ENCODE data around the gene PLA2G5. TPM values are rescaled to one million over a fixed set of nuclear protein-coding genes. Genes with fewer than 3 reads are reported as not detected.
A peak's percentile ranks its signal among the peaks of the same experiment; 100 is the strongest.

The PLA2G5 gene
- total RNA-seq, 1 donor from 2014 or later, result 5.8 TPM

DNA sequence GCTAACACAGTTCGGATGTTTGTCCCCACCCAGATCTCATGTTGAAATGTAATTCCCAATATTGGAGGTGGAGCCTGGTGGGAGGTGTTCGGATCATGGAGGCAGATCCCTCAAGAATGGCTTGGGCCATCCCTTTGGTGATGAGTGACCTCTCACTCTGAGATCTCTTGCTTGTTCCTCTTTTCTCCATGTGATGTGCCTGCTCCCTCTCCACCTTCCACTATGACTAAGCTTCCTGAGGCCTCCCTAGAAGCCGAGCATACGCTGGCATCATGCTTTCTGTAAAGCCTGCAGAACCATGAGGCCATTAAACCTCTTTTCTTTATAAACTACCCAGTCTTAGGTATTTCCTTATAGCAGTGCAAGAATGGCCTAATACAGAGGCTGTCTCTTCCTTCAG lies 8.1 kb upstream of the PLA2G5 start:
- DNase-seq (ENCODE audit: low spot score) (no peak), ATAC-seq (no peak)

DNA sequence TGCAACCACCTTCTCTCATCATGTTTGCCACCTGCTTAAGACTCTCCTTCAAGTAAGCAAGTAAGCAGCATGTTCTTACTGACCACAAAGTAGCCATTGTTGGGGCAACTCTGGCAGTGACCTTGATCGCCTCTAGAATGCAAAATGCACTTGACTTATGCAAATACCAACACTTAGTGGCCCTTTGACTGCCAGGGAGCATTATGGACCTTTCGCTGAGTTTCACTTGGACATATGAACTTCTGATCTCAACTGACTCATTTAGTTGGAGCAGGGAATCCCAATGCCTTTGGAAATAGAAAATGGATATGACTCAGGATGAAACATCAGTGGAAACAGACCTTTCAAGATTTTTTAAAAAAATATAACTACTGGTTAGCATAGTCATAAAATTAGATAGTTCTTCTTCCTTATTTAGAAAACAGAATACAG lies 6.1 kb upstream of the PLA2G5 start:
- DNase-seq (ENCODE audit: low spot score), result no peak
- ATAC-seq, result no peak

DNA sequence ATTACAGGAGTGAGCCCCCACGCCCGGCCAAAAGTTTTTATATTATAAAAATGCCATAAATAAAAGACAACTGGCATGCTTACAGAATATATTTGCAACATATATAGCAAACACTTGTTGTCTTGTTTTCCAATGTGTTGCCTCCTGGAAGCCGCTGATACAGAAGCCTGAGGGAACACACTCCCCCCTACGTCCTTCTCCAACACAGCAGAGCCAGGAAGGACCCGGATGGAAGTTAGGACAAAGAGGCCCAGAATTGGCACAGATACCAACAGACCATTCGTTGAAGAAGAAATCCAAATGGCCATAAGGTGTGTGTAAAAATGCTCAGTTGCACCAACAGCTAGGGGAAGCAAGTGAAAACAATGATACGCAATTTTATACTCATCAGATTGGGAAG lies 1.3 kb upstream of the PLA2G5 start:
- ATAC-seq (no peak), DNase-seq (ENCODE audit: low spot score) (no peak)

DNA sequence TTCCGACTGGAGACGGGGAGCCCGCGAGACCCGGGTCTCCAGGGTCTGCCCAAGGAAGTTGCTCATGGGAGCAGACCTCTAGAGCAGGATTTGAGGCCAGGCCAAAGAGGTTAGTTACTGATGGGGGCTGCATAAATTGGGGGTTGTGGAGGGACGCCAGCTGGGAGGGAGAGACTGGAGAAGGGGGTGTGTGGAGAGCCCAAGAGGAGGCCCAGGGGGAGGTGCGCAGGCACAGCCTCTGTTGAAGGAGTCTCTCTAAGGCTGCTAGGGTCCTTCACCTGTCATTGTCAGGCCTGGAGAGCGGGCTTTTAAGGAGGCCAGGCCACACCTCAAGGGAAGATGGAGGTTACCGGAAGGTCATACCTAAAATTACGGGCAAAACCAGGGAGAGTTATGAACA lies 363 bp downstream of the PLA2G5 start:
- DNase-seq (ENCODE audit: low spot score), result no peak

GRCh38 chr1:20071416-20071815 lies 1.4 kb downstream of the PLA2G5 start:
- ATAC-seq, result no peak

More for the DNA sequence above, 363 bp downstream of the PLA2G5 start:
- ATAC-seq, result no peak

GRCh38 chr1:20072771-20073170 lies 2.8 kb downstream of the PLA2G5 start:
- DNase-seq (ENCODE audit: low spot score) (no peak), ATAC-seq (no peak)

More at GRCh38 chr1:20071416-20071815, 1.4 kb downstream of the PLA2G5 start:
- no peak for DNase-seq (ENCODE audit: low spot score)

DNA sequence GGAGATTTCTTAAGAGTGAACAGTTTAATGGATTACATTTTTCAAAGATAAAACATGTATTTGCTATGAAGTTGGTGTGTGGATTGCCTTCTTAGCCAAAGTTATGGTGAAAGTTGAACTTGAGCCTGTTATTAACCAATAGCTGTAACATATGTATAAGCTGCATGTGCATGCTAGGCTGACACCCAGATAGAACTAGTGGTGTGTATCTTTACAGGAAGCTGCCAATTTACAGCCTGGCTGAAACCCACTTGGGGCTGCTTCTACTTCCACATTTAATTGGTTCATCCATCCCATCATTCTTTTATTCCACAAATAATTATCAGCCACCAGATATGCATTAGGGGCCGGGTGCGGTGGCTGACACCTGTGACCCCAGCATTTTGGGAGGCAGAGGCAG lies 3.3 kb downstream of the PLA2G5 start:
- DNase-seq (ENCODE audit: low spot score), result no peak

GRCh38 chr1:20074055-20074724 lies 4.2 kb downstream of the PLA2G5 start:
- DNase-seq (ENCODE audit: low spot score) (no peak), ATAC-seq (no peak)

More for the DNA sequence above, 3.3 kb downstream of the PLA2G5 start:
- ATAC-seq, result no peak

- no peak for ATAC-seq
- DNase-seq (ENCODE audit: low spot score), result no peak
These were observed 4.8 kb downstream of the PLA2G5 start for GRCh38 chr1:20074725-20075171.

GRCh38 chr1:20075345-20075744 lies 5.4 kb downstream of the PLA2G5 start:
- ATAC-seq, result no peak
- peak; percentile 4 for DNase-seq (ENCODE audit: low spot score)

GRCh38 chr1:20076223-20076622 lies 6.2 kb downstream of the PLA2G5 start:
- ATAC-seq (no peak), DNase-seq (ENCODE audit: low spot score) (no peak)

DNA sequence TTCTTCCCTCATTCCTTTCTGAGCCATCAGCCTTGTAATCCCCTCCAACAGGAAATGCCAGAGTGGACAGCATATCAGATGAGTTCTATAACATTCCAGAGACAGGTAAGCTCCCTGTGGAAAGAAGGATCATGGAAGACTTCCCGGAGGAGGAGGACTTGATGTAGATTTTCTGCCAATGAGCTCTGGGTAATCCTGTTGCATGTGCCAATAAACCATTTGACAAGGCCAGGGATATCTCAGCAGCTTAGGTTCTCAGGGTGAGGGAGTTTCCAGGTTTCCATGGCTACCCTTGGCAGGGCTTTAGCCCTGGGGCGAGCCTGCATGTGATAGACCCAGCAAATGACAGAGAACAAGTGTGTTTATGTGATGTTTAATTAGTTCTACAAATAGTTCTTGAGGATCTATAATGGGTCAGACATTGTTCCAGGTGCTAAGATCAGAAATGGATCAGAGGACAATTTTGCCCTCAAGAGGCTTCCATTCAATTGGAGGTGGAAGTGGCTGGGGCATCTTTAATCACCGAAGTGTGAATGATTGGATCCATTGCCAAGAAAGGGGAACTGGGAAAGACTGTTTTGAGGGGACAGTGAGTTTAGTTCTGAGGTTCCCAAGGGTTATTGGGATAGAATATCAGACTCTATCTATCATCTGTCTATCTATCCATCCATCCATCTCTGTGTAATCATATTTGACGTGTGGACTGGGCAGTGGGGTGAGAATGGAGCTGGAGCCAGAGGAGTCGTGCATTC lies 6.9 kb downstream of the PLA2G5 start:
- DNase-seq (ENCODE audit: low spot score) (no peak), ATAC-seq (no peak)

GRCh38 chr1:20078171-20078651 lies 8.2 kb downstream of the PLA2G5 start:
- no peak for DNase-seq (ENCODE audit: low spot score)
- no peak for ATAC-seq

DNA sequence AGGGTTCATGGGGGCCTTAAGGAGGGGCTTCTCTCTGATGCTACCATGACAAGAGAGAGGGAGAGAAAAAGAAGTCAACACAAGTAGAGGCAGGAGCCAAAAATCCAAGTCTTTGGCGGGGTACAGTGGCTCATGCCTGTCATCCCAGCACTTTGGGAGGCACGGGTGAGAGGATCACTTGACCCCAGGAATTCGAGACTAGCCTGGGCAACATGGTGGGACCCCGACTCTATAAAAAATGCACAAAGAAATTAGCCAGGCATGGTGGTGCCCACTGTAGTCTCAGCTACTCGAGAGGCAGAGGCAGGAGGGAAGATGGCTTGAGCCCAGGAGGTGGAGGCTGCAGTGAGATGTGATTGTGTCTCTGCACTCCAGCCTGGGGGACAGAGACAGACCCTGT lies 8.7 kb downstream of the PLA2G5 start:
- no peak for DNase-seq (ENCODE audit: low spot score)
- no peak for ATAC-seq

DNA sequence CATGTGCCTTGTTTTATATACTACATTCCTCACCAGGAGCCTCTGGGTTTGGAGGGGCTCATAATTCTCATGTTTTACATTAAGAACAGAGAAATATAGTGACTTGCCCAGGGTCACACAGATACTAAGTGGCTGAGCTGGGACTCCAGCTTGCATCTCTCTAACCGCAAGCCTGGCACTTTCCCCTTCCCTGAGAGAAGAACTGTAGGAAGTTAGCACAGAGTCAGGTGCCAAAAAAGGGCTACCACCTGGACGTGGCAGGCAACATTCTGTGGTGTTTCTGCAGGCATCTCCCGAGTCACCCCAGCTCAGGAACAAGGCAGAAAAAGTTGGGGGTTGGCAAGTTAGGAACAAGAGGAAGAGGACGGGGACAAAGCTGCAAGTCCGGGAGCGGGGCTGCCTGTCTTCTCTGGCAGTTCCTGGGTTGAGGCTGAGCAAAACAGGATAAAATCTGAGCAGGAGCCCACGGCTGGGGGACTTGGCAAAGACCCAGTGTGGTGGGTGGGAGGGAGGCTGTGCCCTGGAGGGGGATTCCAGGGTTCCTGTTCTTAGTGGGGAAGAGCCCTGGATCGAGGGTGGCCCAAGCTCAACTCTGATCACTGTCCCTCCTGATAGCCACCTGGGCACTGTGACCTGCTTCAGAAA lies 9.8 kb downstream of the PLA2G5 start:
- ATAC-seq, result no peak
- no peak for DNase-seq (ENCODE audit: low spot score)

DNA sequence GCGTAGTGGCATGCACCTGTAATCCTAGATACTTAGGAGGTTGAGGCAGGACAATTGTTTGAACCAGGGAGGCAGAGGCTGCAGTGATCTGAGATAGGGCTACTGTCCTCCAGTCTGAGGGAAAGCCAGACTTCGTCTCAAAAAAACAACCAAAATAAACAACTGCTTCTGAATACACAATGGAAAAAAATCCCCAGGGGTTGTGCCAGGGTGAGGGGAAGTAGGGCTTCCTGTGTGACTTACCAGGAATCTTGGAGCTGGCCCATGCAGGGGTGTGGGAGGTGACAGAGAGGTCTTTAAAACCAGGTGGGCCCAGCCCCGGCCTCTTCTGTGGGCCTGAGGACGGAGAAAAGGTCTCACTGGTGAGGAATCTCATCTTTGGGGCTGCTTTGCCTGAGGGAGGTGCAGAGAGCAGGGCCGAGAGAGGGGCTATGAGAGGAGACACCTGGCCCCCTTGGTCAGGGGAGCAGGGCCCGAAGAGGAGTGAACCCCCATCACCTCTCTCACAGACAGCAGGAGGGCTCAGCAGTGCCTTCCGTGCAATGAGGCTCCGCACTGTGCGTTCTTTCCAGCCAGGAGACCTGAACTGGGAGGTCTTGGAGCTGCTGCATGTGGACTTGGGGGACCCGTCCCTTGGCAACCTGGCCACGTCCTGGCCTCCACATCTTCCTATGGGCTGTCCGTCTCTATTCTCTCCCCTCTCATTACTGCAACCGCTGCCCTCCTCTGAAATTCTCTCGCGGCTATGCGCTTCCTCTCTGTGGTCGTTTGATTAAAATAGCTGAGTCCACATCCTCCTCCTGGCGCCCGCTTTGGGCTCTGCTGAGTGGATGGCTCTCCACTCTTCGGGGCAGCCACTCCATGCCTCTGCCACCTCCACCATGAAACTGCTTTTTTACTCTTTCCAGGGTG lies 10.7 kb downstream of the PLA2G5 start:
- ATAC-seq, result peak; percentile 63
- no peak for DNase-seq (ENCODE audit: low spot score)

- peak; percentile 27 for ATAC-seq
These were observed 11.4 kb downstream of the PLA2G5 start for GRCh38 chr1:20081353-20081810.

GRCh38 chr1:20082772-20083171 lies 12.8 kb downstream of the PLA2G5 start:
- no peak for ATAC-seq
- no peak for DNase-seq (ENCODE audit: low spot score)

More at GRCh38 chr1:20081353-20081810, 11.4 kb downstream of the PLA2G5 start:
- DNase-seq (ENCODE audit: low spot score), result no peak

DNA sequence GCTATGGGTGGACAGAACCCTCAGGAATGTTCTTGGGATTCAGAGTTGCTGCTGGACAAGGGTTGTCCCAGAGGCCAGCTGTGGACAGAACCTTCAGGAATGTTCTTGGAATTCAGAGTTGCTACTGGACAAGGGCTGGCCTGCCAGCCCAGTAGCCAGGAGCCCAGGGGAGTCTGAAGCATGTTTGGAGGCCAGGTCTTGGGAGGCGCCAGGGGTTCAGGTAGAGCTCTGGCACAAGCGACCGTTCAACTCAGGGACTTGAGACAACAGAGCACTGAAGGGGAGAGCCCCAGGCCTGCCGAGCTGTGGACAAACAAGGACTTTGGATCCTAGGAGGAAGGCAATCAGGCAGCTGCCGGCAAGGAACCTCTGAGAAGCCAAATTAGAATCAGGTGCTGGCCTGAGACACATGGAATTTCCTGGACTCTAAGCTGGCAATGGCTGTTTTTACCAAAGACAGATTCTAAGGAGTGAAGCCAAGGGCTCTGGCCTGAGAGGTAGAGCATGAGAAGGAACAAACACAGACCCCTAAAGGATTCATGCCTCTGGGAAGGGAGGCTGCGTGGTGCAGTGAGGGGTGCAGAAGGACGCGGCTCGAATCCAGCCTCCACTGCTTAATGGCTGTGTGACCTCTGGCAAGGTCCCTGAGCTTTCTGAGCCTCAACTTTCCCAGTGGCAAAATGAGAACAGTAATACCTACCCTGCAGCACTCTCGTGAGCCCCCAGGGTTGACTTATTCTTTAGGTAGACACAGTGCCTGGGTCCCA lies 13.4 kb downstream of the PLA2G5 start:
- DNase-seq (ENCODE audit: low spot score), result no peak
- ATAC-seq, result no peak

GRCh38 chr1:20086800-20087199 lies 16.8 kb downstream of the PLA2G5 start:
- ATAC-seq (no peak), DNase-seq (ENCODE audit: low spot score) (no peak)

Data from left lobe of liver (tissue), 2 donors.